Esophagus muscularis mucosa (tissue), 3 donors: ENCODE measurements around the gene ABCC1.

Source experiments
- POLR2A ChIP-seq: fragments of 450-650 bp; IDR thresholded peaks from one replicate; pipeline ENCODE4 v1.6.1; 2017; ENCODE audit warnings: antibody characterized with exemption, moderate library complexity, mild to moderate bottlenecking, low read depth
- TF ChIP-seq, protein P1 (sequence below), 3 experiments: fragments of 200-600 bp in 2 of 3; fragments of 450-650 bp in 1 of 3; sonication (generic) in 2 of 3; IDR thresholded peaks; one replicate each; pipeline ENCODE4 v1.5.1; 2017 to 2019; ENCODE audit warnings: antibody characterized with exemption in 3 of 3, mild to moderate bottlenecking in 2 of 3, moderate library complexity in 1 of 3

GRCh38 chr16:15979801-15980200 is 30.4 kb downstream of the ABCC1 start:
- TF ChIP-seq, protein P1, sequence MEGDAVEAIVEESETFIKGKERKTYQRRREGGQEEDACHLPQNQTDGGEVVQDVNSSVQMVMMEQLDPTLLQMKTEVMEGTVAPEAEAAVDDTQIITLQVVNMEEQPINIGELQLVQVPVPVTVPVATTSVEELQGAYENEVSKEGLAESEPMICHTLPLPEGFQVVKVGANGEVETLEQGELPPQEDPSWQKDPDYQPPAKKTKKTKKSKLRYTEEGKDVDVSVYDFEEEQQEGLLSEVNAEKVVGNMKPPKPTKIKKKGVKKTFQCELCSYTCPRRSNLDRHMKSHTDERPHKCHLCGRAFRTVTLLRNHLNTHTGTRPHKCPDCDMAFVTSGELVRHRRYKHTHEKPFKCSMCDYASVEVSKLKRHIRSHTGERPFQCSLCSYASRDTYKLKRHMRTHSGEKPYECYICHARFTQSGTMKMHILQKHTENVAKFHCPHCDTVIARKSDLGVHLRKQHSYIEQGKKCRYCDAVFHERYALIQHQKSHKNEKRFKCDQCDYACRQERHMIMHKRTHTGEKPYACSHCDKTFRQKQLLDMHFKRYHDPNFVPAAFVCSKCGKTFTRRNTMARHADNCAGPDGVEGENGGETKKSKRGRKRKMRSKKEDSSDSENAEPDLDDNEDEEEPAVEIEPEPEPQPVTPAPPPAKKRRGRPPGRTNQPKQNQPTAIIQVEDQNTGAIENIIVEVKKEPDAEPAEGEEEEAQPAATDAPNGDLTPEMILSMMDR (IDR thresholded peaks at IDR 0.05): no peak
- no peak for TF ChIP-seq POLR2A
